Mesangial cell (primary cell): ENCODE measurements around the gene COX7B. TPM values are rescaled to one million over a fixed set of nuclear protein-coding genes. Genes with fewer than 3 reads are reported as not detected.

Source experiments
- total RNA-seq: library from RNA; depleted of rRNA; stranded (reverse); fragments of >200 nt; gene quantifications from 2 replicates; pipeline ENCODE4 v1.2.3, GENCODE V29; 2015

Gene COX7B, protein sequence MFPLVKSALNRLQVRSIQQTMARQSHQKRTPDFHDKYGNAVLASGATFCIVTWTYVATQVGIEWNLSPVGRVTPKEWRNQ
- total RNA-seq: 314 and 373 TPM in 2 replicates

GRCh38 chrX:77899081-77899828 lies at the start of gene COX7B:
TSS of gene COX7B (plus strand) at chrX:77899468. CDS start at chrX:77899554, 86 bp downstream.

GRCh38 chrX:77894921-77895886 lies 4.1 kb upstream of the COX7B start, which contains the start of gene MAGT1:
TSS of gene MAGT1 (minus strand) at chrX:77895435. CDS start at chrX:77895410, 25 bp downstream.

GRCh38 chrX:77910108-77910840 lies 11.0 kb downstream of the COX7B start, which contains the start of gene ATP7A:
TSS of gene ATP7A (plus strand) at chrX:77910693. CDS start at chrX:77971642, 60,949 bp downstream.

Other genes starting within 250 kb of the COX7B start
- 38.1 and 99.8 TPM in 2 replicates for gene ATRX, start 113.3 kb upstream of the COX7B start, total RNA-seq
- 32.6 and 38.5 TPM in 2 replicates for gene MAGT1, start 4.0 kb upstream of the COX7B start, total RNA-seq
- gene ATP7A, start 11.2 kb downstream of the COX7B start, total RNA-seq: 3.4 and 4.8 TPM in 2 replicates
- gene PGAM4, start 70.2 kb downstream of the COX7B start, total RNA-seq: not detected in 2 replicates
- 96.2 and 227 TPM in 2 replicates for gene PGK1, start 204.8 kb downstream of the COX7B start, total RNA-seq
- gene TAF9B, start 240.2 kb downstream of the COX7B start, total RNA-seq: 24.7 and 55.2 TPM in 2 replicates